ENCODE results near the gene FOXJ3. TPM values are rescaled to one million over a fixed set of nuclear protein-coding genes. Genes with fewer than 3 reads are reported as not detected.

FOXJ3 gene
- total RNA-seq, 1 experiment from 2014 or later = 55.5 TPM

GRCh38 chr1:42343049-42343448, 8.0 kb upstream of the FOXJ3 start:
- Histone ChIP-seq H2AFZ (ENCODE audit: low read length) (no peak overlapping the region), H3K9me3 (ENCODE audit: low read length) (no peaks in the 10 kb centered on the region), H3K4me3 (ENCODE audit: low read length) (no peak overlapping the region), H4K20me1 (ENCODE audit: insufficient read depth, low read depth, low read length) (no peaks in the 10 kb centered on the region), H3K36me3 (ENCODE audit: insufficient read depth, low read length) (no peaks in the 10 kb centered on the region), H3K4me1 (ENCODE audit: low read length) (peaks cover 8% of the 10 kb centered on the region), H3K27me3 (ENCODE audit: low read length) (no peaks in the 10 kb centered on the region), H3K79me2 (ENCODE audit: low read length) (no peaks in the 10 kb centered on the region), H3K27ac (ENCODE audit: low read length) (no peak overlapping the region), H3K9me2 (replicated peaks; ENCODE audit: insufficient read depth, low read length) (no peaks in the 10 kb centered on the region), H3K9ac (ENCODE audit: low read length) (no peak overlapping the region), H3K4me2 (ENCODE audit: low read depth, low read length, poor library complexity, severe bottlenecking) (no peak overlapping the region)
- DNase-seq = no peak

- Histone ChIP-seq H3K27ac (ENCODE audit: low read length) (no peak overlapping the region), H3K9me3 (ENCODE audit: low read length) (no peaks in the 10 kb centered on the region), H3K9ac (ENCODE audit: low read length) (no peak overlapping the region), H3K79me2 (ENCODE audit: low read length) (peaks cover 3% of the 10 kb centered on the region; the same call in 1 of the 2 replicates), H3K27me3 (ENCODE audit: low read length) (no peaks in the 10 kb centered on the region), H3K9me2 (replicated peaks; ENCODE audit: insufficient read depth, low read length) (no peaks in the 10 kb centered on the region), H3K4me2 (ENCODE audit: low read depth, low read length, poor library complexity, severe bottlenecking) (no peak overlapping the region), H3K36me3 (ENCODE audit: insufficient read depth, low read length) (no peaks in the 10 kb centered on the region), H2AFZ (ENCODE audit: low read length) (no peak overlapping the region), H3K4me1 (ENCODE audit: low read length) (peaks cover 8% of the 10 kb centered on the region), H3K4me3 (ENCODE audit: low read length) (no peak overlapping the region), H4K20me1 (ENCODE audit: insufficient read depth, low read depth, low read length) (no peaks in the 10 kb centered on the region)
- no peak for DNase-seq
These were observed 5.9 kb upstream of the FOXJ3 start for GRCh38 chr1:42340901-42341300.

- H3K4me3 ChIP-seq (ENCODE audit: low read length) = no peak overlapping the region
- peaks cover 9% of the 10 kb centered on the region for H3K4me1 ChIP-seq (ENCODE audit: low read length)
- no peaks in the 10 kb centered on the region for H3K9me3 ChIP-seq (ENCODE audit: low read length)
- H3K9me2 ChIP-seq (replicated peaks; ENCODE audit: insufficient read depth, low read length) = no peaks in the 10 kb centered on the region
- no peaks in the 10 kb centered on the region for H4K20me1 ChIP-seq (ENCODE audit: insufficient read depth, low read depth, low read length)
- H3K36me3 ChIP-seq (ENCODE audit: insufficient read depth, low read length) = no peaks in the 10 kb centered on the region
- H3K9ac ChIP-seq (ENCODE audit: low read length) = no peak overlapping the region
- DNase-seq = no peak
- H2AFZ ChIP-seq (ENCODE audit: low read length) = no peak overlapping the region
- no peaks in the 10 kb centered on the region for H3K27me3 ChIP-seq (ENCODE audit: low read length)
- H3K27ac ChIP-seq (ENCODE audit: low read length) = no peak overlapping the region
- peaks cover 5% of the 10 kb centered on the region; the same call in 1 of the 2 replicates for H3K79me2 ChIP-seq (ENCODE audit: low read length)
- H3K4me2 ChIP-seq (ENCODE audit: low read depth, low read length, poor library complexity, severe bottlenecking) = no peak overlapping the region
These were observed 5.1 kb upstream of the FOXJ3 start for GRCh38 chr1:42340093-42340492.

DNA sequence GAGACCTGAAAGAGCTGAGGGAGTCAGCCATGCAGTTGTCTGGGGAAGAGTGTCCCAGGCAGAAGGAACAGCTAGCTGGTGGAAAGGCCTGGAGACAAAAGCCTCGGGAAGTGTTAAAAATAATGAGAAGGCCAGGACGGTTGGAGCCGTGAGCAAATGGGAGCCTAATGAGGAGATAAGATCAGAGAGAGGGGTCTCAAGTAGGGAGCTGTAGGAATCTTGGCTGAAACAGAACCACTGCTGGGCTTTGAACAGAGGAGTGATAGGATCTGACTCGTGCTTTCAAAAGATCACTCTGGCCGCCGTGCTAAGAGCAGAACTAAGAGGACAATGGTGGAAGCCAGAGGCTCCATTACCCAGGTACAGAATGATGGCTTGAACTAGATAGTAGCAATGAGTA, 1.9 kb upstream of the FOXJ3 start:
- H3K4me3 ChIP-seq (ENCODE audit: low read length) = no peak overlapping the region
- H2AFZ ChIP-seq (ENCODE audit: low read length) = no peak overlapping the region
- peaks cover 17% of the 10 kb centered on the region for H4K20me1 ChIP-seq (ENCODE audit: insufficient read depth, low read depth, low read length)
- no peak overlapping the region for H3K9ac ChIP-seq (ENCODE audit: low read length)
- peaks cover 21% of the 10 kb centered on the region for H3K4me1 ChIP-seq (ENCODE audit: low read length)
- no peaks in the 10 kb centered on the region for H3K27me3 ChIP-seq (ENCODE audit: low read length)
- no peaks in the 10 kb centered on the region for H3K36me3 ChIP-seq (ENCODE audit: insufficient read depth, low read length)
- no peaks in the 10 kb centered on the region for H3K9me2 ChIP-seq (replicated peaks; ENCODE audit: insufficient read depth, low read length)
- no peak overlapping the region for H3K27ac ChIP-seq (ENCODE audit: low read length)
- peaks cover 34% of the 10 kb centered on the region for H3K79me2 ChIP-seq (ENCODE audit: low read length)
- no peaks in the 10 kb centered on the region for H3K9me3 ChIP-seq (ENCODE audit: low read length)
- DNase-seq = no peak
- H3K4me2 ChIP-seq (ENCODE audit: low read depth, low read length, poor library complexity, severe bottlenecking) = no peak overlapping the region

DNA sequence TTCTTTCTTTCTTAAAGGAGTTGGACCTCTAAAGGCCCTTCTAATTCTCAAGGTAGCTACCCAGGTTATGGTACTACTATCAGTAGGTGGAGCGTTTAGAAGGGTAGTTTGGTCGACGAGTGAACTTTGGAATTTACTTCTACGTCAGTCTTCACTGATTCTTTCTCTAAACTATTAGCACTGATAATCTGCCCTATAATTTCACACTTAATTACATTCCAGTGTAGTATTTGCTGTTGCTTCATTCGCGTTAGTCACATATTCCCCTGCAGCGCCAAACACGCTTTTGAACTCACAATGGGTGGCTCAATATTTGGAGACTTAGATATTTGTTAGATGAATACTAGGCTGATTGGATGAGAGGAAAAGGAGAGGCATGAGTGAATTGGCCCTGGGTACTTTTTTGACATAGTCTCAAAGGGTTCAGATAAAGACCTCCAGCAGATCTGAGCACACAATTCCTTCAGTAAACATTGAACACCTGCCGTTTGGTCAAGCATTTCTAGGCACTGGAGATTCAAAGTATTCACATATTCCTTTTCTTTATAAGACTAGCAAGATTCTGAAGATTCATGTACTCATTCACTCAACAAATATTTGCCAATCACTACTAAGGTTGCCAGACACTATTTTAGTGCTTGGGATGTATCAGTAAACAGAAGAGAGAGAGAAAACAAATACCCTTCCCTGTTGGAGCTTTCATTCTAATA, 929 bp upstream of the FOXJ3 start:
- no peak overlapping the region for H3K27ac ChIP-seq (ENCODE audit: low read length)
- peaks cover 44% of the 10 kb centered on the region for H3K79me2 ChIP-seq (ENCODE audit: low read length)
- H3K27me3 ChIP-seq (ENCODE audit: low read length) = no peaks in the 10 kb centered on the region

DNA sequence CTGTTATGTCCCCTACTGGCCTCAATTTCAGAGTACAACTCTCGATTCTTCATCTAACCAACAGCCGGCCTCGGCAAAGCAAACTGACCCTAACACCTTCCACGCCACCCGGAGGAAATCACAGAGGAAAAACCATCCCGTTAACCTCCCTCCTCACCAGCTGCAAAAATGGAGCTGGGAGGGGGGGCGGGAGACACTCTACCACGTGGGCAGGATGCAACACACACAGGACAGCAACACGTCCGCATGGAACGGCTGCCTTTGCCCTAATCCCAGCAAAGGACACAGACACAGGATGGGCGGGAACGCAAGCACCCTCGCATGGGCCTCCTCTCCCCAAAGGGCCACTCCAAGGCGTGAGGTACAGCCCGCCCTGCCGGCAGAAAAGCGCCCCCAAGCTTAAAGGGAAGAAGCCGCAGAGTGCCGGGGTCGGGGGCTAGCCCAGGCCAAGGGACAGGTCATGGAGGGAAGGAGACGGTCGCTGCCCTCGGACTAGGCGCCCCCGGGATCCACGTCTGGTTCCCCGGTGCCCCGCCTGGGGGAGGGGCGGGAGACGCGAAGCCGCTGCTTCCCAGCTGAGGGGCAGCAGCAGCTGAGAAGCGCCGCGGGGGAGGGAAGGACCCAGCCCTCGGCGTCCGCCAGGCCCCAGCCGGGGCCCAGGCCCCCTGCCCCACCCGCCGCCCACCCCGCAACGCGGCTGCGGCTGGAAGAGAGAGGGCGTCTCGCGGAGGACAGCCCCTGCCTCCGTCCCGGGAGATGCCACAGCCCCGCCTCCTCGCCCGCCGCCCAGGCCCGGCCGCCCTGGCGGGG, 590 bp downstream of the FOXJ3 start:
- DNase-seq = peak; percentile 62
- H3K4me3 ChIP-seq (ENCODE audit: low read length) = peak overlapping the region; percentile 76
- H2AFZ ChIP-seq (ENCODE audit: low read length) = 0 out of 2 replicates have a peak overlapping the region, but pooled peaks have one; percentile 32

More for the DNA sequence above, 929 bp upstream of the FOXJ3 start:
- H4K20me1 ChIP-seq (ENCODE audit: insufficient read depth, low read depth, low read length) = peaks cover 17% of the 10 kb centered on the region
- no peaks in the 10 kb centered on the region for H3K9me3 ChIP-seq (ENCODE audit: low read length)
- no peaks in the 10 kb centered on the region for H3K9me2 ChIP-seq (replicated peaks; ENCODE audit: insufficient read depth, low read length)
- H2AFZ ChIP-seq (ENCODE audit: low read length) = peak overlapping the region; percentile 7
- no peaks in the 10 kb centered on the region for H3K36me3 ChIP-seq (ENCODE audit: insufficient read depth, low read length)
- no peak for DNase-seq
- H3K4me1 ChIP-seq (ENCODE audit: low read length) = peaks cover 21% of the 10 kb centered on the region
- H3K9ac ChIP-seq (ENCODE audit: low read length) = peak overlapping the region; percentile 93
- peak overlapping the region; percentile 80 for H3K4me2 ChIP-seq (ENCODE audit: low read depth, low read length, poor library complexity, severe bottlenecking)
- H3K4me3 ChIP-seq (ENCODE audit: low read length) = peak overlapping the region; percentile 76

DNA sequence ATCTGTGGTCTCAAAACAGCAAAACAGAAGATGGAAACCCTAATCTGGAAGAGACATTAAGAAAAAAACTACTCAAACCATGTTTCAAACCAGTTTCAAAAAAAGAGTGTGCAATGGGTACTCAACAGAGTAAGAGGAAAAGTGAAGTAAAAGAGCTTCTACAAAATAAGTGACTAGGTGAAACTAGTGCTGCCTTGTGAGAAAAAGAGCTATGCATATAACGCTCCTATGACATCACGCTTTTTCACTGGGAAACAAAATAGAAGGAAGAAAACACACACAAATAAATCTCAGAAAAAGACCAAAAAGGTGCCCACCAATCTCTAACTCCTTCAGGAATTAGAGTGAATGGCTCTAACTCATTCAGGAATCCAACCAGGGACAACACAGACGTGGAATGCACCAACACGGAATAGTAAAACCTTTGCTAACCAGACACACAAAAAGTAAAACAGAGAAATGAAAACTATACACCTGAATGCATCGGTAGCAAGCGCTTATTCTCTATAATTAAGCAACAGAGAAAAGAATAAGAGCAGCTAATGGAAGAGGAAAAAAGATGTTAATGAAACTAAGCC, 1.3 kb downstream of the FOXJ3 start:
- peak overlapping the region; percentile 93 for H3K9ac ChIP-seq (ENCODE audit: low read length)
- no peaks in the 10 kb centered on the region for H3K9me2 ChIP-seq (replicated peaks; ENCODE audit: insufficient read depth, low read length)
- H3K27me3 ChIP-seq (ENCODE audit: low read length) = no peaks in the 10 kb centered on the region
- peak overlapping the region; percentile 76 for H3K4me3 ChIP-seq (ENCODE audit: low read length)
- peak; percentile 60 for DNase-seq
- H4K20me1 ChIP-seq (ENCODE audit: insufficient read depth, low read depth, low read length) = peaks cover 29% of the 10 kb centered on the region
- H3K4me2 ChIP-seq (ENCODE audit: low read depth, low read length, poor library complexity, severe bottlenecking) = peak overlapping the region; percentile 80
- H3K36me3 ChIP-seq (ENCODE audit: insufficient read depth, low read length) = no peaks in the 10 kb centered on the region
- peaks cover 67% of the 10 kb centered on the region for H3K79me2 ChIP-seq (ENCODE audit: low read length)
- no peaks in the 10 kb centered on the region for H3K9me3 ChIP-seq (ENCODE audit: low read length)
- peaks cover 21% of the 10 kb centered on the region for H3K4me1 ChIP-seq (ENCODE audit: low read length)
- peak overlapping the region; percentile 10 for H3K27ac ChIP-seq (ENCODE audit: low read length)
- no peak overlapping the region for H2AFZ ChIP-seq (ENCODE audit: low read length)

More for the DNA sequence above, 590 bp downstream of the FOXJ3 start:
- Histone ChIP-seq H3K27me3 (ENCODE audit: low read length) (no peaks in the 10 kb centered on the region), H3K9ac (ENCODE audit: low read length) (peak overlapping the region; percentile 93), H3K4me2 (ENCODE audit: low read depth, low read length, poor library complexity, severe bottlenecking) (peak overlapping the region; percentile 80), H3K4me1 (ENCODE audit: low read length) (peaks cover 21% of the 10 kb centered on the region), H3K9me2 (replicated peaks; ENCODE audit: insufficient read depth, low read length) (no peaks in the 10 kb centered on the region), H4K20me1 (ENCODE audit: insufficient read depth, low read depth, low read length) (peaks cover 26% of the 10 kb centered on the region), H3K9me3 (ENCODE audit: low read length) (no peaks in the 10 kb centered on the region), H3K79me2 (ENCODE audit: low read length) (peaks cover 60% of the 10 kb centered on the region), H3K36me3 (ENCODE audit: insufficient read depth, low read length) (no peaks in the 10 kb centered on the region), H3K27ac (ENCODE audit: low read length) (peak overlapping the region; percentile 10)

DNA sequence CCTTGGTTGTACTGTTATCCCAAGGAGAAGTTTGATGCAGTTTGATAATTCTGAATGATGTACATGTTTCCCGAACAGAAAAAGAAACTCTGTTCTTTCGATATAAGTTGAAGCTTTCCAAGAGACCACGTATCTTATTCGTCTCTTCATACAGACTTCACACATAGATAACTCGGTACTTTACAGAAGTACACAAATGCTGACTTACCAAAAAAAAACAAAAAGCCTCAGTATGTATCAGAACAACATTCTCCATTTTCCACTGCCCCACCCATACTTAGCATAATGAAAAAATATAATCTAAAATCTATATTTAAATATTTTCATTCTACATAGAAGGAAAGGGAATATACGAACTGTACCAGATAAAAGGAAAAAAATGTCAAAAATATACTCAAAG, 2.2 kb downstream of the FOXJ3 start:
- peaks cover 75% of the 10 kb centered on the region for H3K79me2 ChIP-seq (ENCODE audit: low read length)
- no peaks in the 10 kb centered on the region for H3K36me3 ChIP-seq (ENCODE audit: insufficient read depth, low read length)
- peaks cover 21% of the 10 kb centered on the region for H3K4me1 ChIP-seq (ENCODE audit: low read length)
- DNase-seq = no peak
- no peaks in the 10 kb centered on the region for H3K9me2 ChIP-seq (replicated peaks; ENCODE audit: insufficient read depth, low read length)
- H3K4me3 ChIP-seq (ENCODE audit: low read length) = peak overlapping the region; percentile 76
- no peaks in the 10 kb centered on the region for H3K9me3 ChIP-seq (ENCODE audit: low read length)
- H3K4me2 ChIP-seq (ENCODE audit: low read depth, low read length, poor library complexity, severe bottlenecking) = peak overlapping the region; percentile 80
- H2AFZ ChIP-seq (ENCODE audit: low read length) = no peak overlapping the region
- peak overlapping the region; percentile 93 for H3K9ac ChIP-seq (ENCODE audit: low read length)
- no peaks in the 10 kb centered on the region for H3K27me3 ChIP-seq (ENCODE audit: low read length)
- H4K20me1 ChIP-seq (ENCODE audit: insufficient read depth, low read depth, low read length) = peaks cover 31% of the 10 kb centered on the region
- H3K27ac ChIP-seq (ENCODE audit: low read length) = no peak overlapping the region
